ENCODE results near the gene CDH23.

DNA sequence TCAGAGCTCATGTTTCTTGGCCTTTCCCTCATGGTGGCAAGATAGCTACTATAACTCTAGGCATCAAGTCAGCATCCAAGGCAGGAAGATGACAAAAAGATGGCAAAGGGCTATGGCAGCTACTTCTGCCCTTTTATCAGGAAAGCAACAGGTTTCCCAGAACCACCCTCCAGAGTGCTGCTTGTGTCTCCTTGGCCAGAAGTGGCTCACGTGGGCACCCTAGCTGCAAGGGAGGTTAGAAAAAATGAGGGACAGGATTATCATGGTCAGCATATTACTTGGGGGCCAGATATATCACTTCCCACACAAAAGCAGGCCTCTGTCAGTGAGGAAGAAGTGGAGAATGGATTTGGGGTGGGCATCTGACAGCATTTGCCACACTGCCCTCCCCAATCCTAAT is 347.1 kb downstream of the CDH23 start:
- TF ChIP-seq, protein P1, sequence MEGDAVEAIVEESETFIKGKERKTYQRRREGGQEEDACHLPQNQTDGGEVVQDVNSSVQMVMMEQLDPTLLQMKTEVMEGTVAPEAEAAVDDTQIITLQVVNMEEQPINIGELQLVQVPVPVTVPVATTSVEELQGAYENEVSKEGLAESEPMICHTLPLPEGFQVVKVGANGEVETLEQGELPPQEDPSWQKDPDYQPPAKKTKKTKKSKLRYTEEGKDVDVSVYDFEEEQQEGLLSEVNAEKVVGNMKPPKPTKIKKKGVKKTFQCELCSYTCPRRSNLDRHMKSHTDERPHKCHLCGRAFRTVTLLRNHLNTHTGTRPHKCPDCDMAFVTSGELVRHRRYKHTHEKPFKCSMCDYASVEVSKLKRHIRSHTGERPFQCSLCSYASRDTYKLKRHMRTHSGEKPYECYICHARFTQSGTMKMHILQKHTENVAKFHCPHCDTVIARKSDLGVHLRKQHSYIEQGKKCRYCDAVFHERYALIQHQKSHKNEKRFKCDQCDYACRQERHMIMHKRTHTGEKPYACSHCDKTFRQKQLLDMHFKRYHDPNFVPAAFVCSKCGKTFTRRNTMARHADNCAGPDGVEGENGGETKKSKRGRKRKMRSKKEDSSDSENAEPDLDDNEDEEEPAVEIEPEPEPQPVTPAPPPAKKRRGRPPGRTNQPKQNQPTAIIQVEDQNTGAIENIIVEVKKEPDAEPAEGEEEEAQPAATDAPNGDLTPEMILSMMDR (conservative IDR thresholded peaks at IDR 0.05 in 1 of 2, IDR thresholded peaks at IDR 0.05 in 1 of 2; ENCODE audit: low read depth in 1 of 2, low read length in 2 of 2), result no peak
- no peak for TF ChIP-seq EZH2 (IDR thresholded peaks at IDR 0.05; ENCODE audit: low read length, missing control alignments)

All from fibroblast of lung (primary cell).